Subcutaneous abdominal adipose tissue (tissue), 5 donors: ENCODE results near the gene KCNJ4.

Experiments
- H3K27ac ChIP-seq: one replicate; pipeline ENCODE4 v1.7.0; 2013; ENCODE audit warnings: low read depth, mild to moderate bottlenecking, inconsistent platforms, low read length, moderate library complexity
- H3K27me3 ChIP-seq, 5 donors: one replicate each; pipeline ENCODE4 v1.7.0; 2013; ENCODE audit warnings: low read length in 5 of 5, inconsistent platforms in 1 of 5; ENCODE audit not compliant: control insufficient read depth in 5 of 5, insufficient read depth in 4 of 5
- H3K36me3 ChIP-seq, 5 donors: one replicate each; pipeline ENCODE4 v1.7.0; 2013; ENCODE audit warnings: low read length in 5 of 5; ENCODE audit not compliant: control insufficient read depth in 5 of 5, insufficient read depth in 5 of 5
- H3K4me1 ChIP-seq, 5 donors: one replicate each; pipeline ENCODE4 v1.7.0; 2013; ENCODE audit warnings: low read length in 5 of 5, mild to moderate bottlenecking in 3 of 5, moderate library complexity in 1 of 5; ENCODE audit not compliant: control insufficient read depth in 5 of 5, insufficient read depth in 5 of 5
- H3K4me3 ChIP-seq, 5 donors: one replicate each; pipeline ENCODE4 v1.7.0; 2013; ENCODE audit warnings: low read length in 5 of 5, low read depth in 1 of 5
- H3K9ac ChIP-seq, 5 donors: one replicate each; pipeline ENCODE4 v1.7.0; 2013; ENCODE audit warnings: low read length in 5 of 5, mild to moderate bottlenecking in 4 of 5, moderate library complexity in 3 of 5
- H3K9me3 ChIP-seq, 5 donors: one replicate each; pipeline ENCODE4 v1.7.0; 2013; ENCODE audit warnings: low read length in 5 of 5; ENCODE audit not compliant: control insufficient read depth in 5 of 5
- donor health status: healthy.
- donor health status: healthy.
- donor health status: healthy.
- donor health status: healthy.
- donor health status: healthy.

KCNJ4 gene

DNA sequence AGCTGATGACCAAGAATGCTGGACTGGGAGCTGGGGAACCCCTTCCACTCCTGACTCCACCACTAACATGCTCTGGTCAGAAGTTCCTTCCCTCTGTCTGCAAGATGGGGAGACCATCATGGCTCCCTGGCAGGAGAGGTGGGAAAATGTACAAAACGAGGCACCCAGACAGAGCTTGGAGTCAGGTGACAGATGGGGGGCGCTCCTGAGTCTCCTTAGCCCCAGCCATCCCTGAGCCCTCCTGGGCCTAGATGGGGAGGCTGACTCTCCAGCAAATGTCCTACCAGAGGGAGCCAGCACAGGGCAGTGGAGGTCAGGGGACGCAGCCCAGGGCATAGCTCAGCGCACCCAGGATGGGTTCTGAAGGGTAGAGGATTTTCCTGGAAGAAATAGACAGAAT is 20.0 kb downstream of the KCNJ4 start:
- peaks cover 6 to 10% (median 9%) of the 10 kb centered on the region in 5 donors for H3K27me3 ChIP-seq
- H3K36me3 ChIP-seq = no peaks in the 10 kb centered on the region
- no peak overlapping the region for H3K4me3 ChIP-seq
- no peaks in the 10 kb centered on the region for H3K4me1 ChIP-seq
- H3K27ac ChIP-seq = no peak overlapping the region
- H3K9ac ChIP-seq = no peak overlapping the region
- no peaks in the 10 kb centered on the region for H3K9me3 ChIP-seq

DNA sequence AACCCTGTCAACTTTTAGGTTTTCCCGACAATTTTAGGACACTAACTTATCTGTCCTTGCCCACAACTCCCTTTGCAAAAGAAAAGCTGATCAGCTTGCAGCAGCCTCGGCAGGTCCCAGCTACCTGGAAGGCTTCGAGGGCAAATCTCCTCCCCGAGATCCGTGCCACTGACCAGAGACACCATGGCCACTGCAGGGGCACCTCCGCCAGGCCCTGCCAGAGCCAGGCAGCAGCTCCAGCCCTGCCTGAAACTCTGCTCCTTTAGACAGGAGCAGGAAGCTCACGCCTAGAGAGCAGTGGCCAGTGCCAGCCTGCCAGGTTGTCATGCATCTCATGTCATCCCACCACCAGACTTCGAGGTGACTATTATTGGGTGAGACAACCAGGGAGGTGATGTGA is 21.1 kb downstream of the KCNJ4 start:
- H3K27ac ChIP-seq = no peak overlapping the region

DNA sequence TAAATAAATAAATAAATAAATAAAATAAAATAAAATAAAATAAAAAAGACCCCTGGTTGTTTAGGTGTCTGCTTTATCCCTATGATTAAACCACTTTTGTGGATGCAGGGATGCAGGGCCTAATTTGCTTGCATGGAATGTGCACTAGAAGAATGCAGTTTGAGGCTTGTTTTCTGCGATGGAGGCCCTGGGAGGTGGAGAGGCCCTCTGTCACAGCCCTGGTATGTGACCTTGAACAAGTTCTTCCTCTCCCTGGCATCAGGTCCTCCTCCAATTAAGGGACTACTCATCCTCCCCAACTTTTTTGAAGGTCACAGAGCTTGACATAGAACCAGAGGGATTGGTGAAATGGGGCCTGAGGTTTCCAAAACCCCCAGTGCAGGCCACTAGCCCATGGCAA is 22.7 kb downstream of the KCNJ4 start:
- no peak overlapping the region for H3K9ac ChIP-seq
- H3K27me3 ChIP-seq = peaks cover 6 to 10% (median 8%) of the 10 kb centered on the region in 5 donors
- no peaks in the 10 kb centered on the region for H3K36me3 ChIP-seq
- H3K27ac ChIP-seq = no peak overlapping the region
- H3K4me1 ChIP-seq = no peaks in the 10 kb centered on the region
- no peak overlapping the region for H3K4me3 ChIP-seq
- no peaks in the 10 kb centered on the region for H3K9me3 ChIP-seq

More for the DNA sequence above, 21.1 kb downstream of the KCNJ4 start:
- Histone ChIP-seq H3K27me3 (peaks cover 6 to 10% (median 9%) of the 10 kb centered on the region in 5 donors), H3K4me3 (no peak overlapping the region), H3K4me1 (no peaks in the 10 kb centered on the region), H3K36me3 (no peaks in the 10 kb centered on the region), H3K9me3 (no peaks in the 10 kb centered on the region), H3K9ac (no peak overlapping the region)

DNA sequence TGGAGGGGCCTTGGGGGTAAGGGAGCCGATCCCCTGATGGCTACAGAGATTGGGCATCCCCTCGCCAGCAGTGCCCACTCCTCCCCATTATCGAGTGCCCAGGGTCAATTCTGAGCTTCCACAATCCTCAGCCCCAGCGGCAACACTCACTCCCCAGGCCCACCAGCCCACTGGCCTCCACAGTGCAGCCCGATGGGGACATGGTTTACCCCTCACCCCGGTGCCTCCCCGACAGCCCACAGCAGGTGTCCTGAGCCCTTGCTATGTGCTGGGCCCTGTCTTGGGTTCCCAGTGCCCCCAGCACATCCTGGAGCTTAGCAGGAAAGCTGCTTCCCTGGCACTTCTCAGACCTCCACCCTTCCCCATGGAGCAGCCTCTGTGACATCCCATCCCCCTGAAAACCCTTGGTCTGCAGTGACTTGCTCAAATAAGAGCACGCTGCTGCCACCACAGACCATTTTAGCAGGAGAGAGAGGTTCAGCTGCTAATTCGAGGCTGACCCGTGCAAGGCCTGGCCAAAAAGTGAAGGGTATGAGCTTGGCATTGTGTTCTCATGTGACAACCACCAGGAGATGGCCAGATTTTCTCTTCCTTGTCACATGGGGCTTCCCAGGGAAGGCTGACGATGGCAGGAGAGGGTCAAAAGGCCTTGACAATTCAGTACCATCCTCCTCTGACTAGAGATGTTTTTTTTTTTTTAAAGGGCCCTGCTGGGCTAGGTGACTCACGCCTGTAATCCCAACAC is 23.6 kb downstream of the KCNJ4 start:
- Histone ChIP-seq H3K9ac (no peak overlapping the region), H3K36me3 (no peaks in the 10 kb centered on the region), H3K27ac (no peak overlapping the region), H3K4me3 (no peak overlapping the region), H3K27me3 (peaks cover 6 to 10% (median 8%) of the 10 kb centered on the region in 5 donors), H3K9me3 (no peaks in the 10 kb centered on the region), H3K4me1 (no peaks in the 10 kb centered on the region)

DNA sequence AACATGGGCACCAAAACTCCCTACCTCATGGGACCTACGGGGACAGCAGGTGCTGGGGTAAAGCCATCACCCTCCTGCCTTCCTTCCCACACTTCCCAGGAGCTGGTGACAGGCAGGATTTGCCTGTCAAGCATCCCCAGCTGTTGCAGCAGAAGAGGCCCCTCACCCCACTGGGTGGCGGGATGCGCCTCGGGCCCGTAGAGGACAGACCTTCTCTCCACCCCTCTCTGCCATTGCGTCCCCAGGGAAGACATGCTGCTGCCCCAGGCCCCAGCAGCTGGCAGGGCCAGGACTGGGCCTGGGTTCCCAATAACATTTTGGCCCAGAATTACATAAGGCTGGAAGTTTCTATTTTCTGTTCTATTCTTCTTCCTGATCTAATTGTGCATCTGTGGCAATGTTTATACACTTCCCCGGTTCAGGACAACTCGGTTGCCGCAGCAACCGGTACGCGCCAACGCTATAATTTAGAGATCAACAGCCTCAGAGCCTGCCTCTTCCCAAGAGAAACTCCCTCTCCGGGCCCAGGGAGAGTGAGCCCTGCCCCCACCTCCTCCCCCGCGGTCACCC is 25.4 kb downstream of the KCNJ4 start:
- Histone ChIP-seq H3K36me3 (no peaks in the 10 kb centered on the region), H3K4me3 (no peak overlapping the region), H3K9ac (no peak overlapping the region)

DNA sequence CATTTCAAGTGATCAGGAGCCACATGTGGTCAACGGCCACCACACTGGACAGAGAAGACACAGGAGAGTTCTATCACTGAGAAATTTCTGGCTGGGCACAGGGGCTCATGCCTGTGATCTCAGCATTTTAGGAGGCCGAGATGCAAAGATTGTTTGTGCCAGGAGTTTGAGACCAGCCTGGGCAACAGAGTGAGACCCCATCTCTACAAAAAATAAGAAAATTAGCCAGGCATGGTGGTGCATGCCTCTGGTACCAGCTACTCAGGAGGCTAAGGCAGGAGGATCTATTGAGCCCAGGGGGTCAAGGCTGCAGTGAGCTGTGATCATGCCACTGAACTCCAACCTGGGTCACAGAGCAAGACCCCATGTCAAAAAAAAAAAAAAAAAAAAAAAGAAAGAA is 26.3 kb downstream of the KCNJ4 start:
- no peaks in the 10 kb centered on the region for H3K4me1 ChIP-seq
- H3K9ac ChIP-seq = no peak overlapping the region
- no peak overlapping the region for H3K27ac ChIP-seq
- H3K4me3 ChIP-seq = no peak overlapping the region
- H3K9me3 ChIP-seq = no peaks in the 10 kb centered on the region
- H3K27me3 ChIP-seq = peaks cover 0 to 8% (median 3%) of the 10 kb centered on the region in 5 donors
- H3K36me3 ChIP-seq = no peaks in the 10 kb centered on the region

More for the DNA sequence above, 25.4 kb downstream of the KCNJ4 start:
- Histone ChIP-seq H3K9me3 (no peaks in the 10 kb centered on the region), H3K27me3 (peaks cover 3 to 14% (median 6%) of the 10 kb centered on the region in 5 donors), H3K4me1 (no peaks in the 10 kb centered on the region), H3K27ac (no peak overlapping the region)

DNA sequence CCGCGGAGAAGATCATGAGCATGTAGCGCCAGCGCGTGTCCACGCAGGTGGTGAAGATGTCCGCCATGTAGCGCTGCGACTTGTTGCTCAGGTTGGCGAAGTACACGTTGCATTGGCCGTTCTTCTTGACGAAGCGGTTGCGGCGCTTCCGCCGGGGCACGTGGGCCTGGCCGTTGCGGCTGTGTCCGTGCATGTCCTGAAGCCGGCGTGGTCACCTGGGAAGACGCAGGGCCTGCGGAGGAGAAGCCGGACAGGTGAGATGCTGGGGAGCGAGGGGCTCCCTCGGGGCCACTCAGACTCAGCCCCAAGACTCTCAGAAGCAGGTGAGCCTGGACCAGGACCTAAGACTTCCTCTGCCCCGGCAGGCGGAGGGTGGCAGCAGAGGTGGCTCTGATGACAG is 27.1 kb downstream of the KCNJ4 start:
- no peak overlapping the region for H3K27ac ChIP-seq
- H3K36me3 ChIP-seq = no peaks in the 10 kb centered on the region
- peaks cover 0 to 5% (median 0%) of the 10 kb centered on the region in 5 donors for H3K27me3 ChIP-seq
- H3K4me3 ChIP-seq = no peak overlapping the region
- no peaks in the 10 kb centered on the region for H3K4me1 ChIP-seq
- H3K9ac ChIP-seq = no peak overlapping the region
- no peaks in the 10 kb centered on the region for H3K9me3 ChIP-seq

DNA sequence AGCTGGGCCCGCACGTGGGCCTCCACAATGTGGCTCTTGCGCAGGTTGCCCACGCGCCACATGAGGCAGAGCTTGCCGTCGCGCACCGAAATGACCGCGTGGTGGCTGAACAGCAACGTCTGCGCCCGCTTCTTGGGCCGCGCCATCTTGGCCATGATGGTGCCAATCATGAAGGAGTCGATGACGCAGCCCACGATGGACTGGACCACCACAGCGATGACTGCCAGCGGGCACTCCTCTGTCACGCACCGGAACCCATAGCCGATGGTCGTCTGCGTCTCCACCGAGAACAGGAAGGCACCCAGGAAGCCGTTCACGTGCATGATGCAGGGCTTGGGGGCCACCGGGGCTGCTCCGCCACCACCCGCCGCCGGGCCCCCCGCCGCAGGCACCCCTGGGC is 27.5 kb downstream of the KCNJ4 start:
- Histone ChIP-seq H3K36me3 (no peaks in the 10 kb centered on the region), H3K9ac (no peak overlapping the region), H3K9me3 (no peaks in the 10 kb centered on the region), H3K4me1 (no peaks in the 10 kb centered on the region), H3K27ac (no peak overlapping the region), H3K4me3 (no peak overlapping the region), H3K27me3 (peaks cover 0 to 5% (median 0%) of the 10 kb centered on the region in 5 donors)

DNA sequence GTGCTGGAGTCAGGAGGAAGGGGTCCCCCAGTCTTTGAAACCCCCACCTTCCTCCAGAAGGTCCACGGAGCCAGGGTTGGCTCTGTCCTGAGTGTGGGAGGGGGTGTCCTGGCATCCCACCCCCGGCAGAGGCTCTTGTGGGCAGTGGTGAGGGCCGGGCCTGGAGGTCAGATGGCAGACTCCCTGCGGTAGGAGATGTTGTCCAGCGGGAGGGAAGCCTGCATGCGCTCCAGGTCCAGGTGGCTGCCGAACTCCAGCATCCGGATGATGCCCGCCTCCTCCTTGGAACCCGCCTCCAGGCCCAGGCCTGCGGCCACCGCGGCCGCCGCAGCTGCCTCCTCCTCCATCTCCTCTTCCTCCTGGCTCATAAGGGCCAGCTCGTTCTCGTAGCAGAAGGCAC is 28.4 kb downstream of the KCNJ4 start:
- peaks cover 0 to 5% (median 0%) of the 10 kb centered on the region in 5 donors for H3K27me3 ChIP-seq
- no peaks in the 10 kb centered on the region for H3K9me3 ChIP-seq
- no peak overlapping the region for H3K27ac ChIP-seq
- no peak overlapping the region for H3K9ac ChIP-seq
- H3K36me3 ChIP-seq = no peaks in the 10 kb centered on the region
- no peaks in the 10 kb centered on the region for H3K4me1 ChIP-seq
- H3K4me3 ChIP-seq = no peak overlapping the region

DNA sequence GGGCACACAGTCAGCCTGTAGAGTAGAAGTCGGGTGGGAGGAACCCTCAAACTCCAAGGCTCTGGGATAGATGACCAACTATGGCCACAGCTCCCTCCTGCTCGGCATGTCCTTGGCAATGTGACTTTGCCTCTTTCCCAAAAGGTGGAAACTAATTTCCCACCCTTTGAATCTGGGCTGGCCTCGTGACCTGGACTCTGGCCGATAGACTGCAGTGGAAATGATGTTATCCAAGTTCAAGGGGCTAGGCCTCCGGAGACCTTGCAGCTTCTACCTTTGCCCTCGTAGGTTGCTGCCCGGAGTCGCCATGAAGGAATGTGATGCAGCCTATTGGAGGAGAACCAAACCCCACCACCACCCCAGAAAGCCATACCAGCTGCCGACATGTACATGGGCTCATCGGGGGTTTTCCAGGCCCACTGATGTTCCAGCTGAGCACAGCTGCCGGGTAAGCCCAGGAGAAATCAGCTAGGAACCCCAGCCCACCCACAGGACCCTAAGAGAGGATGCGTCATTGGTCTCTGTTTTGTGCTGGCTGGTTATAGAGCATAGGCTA is 30.4 kb downstream of the KCNJ4 start:
- no peak overlapping the region for H3K9ac ChIP-seq
- no peaks in the 10 kb centered on the region for H3K36me3 ChIP-seq
- no peaks in the 10 kb centered on the region for H3K4me1 ChIP-seq
- no peaks in the 10 kb centered on the region for H3K9me3 ChIP-seq
- no peak overlapping the region for H3K27ac ChIP-seq
- H3K4me3 ChIP-seq = no peak overlapping the region
- peaks cover 0 to 5% (median 0%) of the 10 kb centered on the region in 5 donors for H3K27me3 ChIP-seq
